C4-2B (cell line): ENCODE measurements around the gene TNPO3.
A peak's percentile ranks its signal among the peaks of the same experiment; 100 is the strongest.

Experiments used
- H3K27ac ChIP-seq: fragments of 450-650 bp; 2 replicates; pipeline ENCODE4 v1.5.1; 2017
- CTCF ChIP-seq: fragments of 450-650 bp; conservative IDR thresholded peaks from 2 replicates; pipeline ENCODE4 v1.5.1; 2017; ENCODE audit warnings: mild to moderate bottlenecking
- ZFX ChIP-seq: fragments of 450-650 bp; IDR thresholded peaks from 2 replicates; pipeline ENCODE4 v1.6.1; 2017

Gene TNPO3

DNA sequence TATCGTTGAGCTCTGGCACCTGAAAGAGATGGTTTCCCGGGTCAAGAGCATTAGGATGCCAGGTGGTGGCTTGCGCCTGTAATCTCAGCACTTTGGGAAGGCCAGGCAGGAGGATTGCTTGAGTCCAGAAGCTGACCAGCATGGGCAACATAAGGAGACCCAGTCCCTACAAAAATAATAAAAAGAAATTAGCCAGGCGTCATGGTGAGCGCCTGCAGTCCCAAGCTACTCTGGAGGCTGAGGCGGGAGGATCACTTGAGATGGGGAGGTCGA, 138.3 kb downstream of the TNPO3 start:
- no peak overlapping the region for H3K27ac ChIP-seq
- TF ChIP-seq ZFX (no peak), CTCF (no peak)

DNA sequence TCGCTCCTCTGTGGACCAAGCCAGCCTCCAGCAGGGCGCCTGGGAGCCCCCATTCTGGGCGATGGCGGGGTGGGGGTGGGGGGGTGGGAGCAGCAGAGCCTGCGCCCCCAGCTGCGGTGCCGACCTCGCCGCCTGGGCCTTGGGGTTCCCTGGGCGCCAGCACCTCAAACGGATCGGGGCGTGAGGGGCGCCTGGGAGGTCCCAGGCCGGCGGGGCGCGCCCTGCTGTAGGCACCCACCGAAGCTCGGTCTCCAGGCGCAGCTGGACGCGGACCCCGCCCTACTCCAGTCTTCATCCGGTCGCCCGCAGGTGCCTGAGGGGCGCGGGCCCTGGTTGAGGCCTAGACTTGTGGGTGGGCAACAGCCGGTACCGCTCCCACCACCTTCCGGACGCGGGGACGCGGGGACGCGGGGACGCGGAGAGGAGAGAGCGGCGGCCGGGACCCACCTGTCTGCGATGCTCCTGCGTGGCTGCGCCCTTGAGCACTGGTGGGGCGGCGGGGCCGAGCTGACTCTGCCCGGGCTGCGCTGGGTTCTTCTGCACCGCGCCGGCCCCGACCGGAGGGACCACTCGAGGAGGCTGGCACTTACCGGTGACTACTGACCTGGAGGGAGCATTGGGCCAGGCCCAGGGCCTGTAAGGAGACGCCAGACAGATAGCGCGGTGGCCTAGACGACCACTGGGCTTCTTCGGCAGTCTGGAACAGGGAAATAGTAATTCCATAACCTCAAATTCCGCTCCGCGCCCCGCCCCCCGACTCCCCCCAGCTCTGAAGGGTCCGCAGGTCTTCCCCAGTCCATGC, 138.9 kb downstream of the TNPO3 start:
- TF ChIP-seq ZFX (no peak), CTCF (no peak)
- H3K27ac ChIP-seq: no peak overlapping the region

GRCh38 chr7:128915271-128915819, 139.6 kb downstream of the TNPO3 start:
- TF ChIP-seq CTCF: no peak
- no peak for TF ChIP-seq ZFX
- H3K27ac ChIP-seq: no peak overlapping the region

GRCh38 chr7:128914566-128915151, 140.3 kb downstream of the TNPO3 start:
- TF ChIP-seq ZFX (no peak), CTCF (no peak)
- no peak overlapping the region for H3K27ac ChIP-seq

GRCh38 chr7:128913870-128914565, 140.9 kb downstream of the TNPO3 start:
- no peak overlapping the region for H3K27ac ChIP-seq
- TF ChIP-seq ZFX (no peak), CTCF (no peak)

GRCh38 chr7:128912709-128913495, 142.0 kb downstream of the TNPO3 start:
- H3K27ac ChIP-seq: peak overlapping the region; percentile 77

DNA sequence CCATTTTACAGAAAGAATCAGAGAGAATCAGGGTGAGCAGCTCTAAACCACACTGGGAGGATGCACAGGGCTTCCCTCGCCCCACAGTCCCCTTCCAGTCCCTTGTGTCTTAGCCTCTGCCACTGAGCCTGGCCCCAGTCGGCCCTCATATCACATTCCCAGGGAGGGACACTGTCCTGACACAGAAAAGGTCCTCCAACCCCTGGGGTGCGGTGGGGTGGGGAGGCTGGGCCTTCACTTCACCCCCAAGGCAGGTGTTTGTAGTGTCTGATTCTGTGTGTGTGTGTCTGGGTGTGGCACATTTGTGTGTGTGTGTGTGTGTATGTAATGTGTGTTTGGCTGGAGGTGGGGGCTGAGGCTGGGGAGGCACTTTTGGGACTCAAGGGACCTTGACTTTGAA, 142.6 kb downstream of the TNPO3 start:
- peak overlapping the region; percentile 77 for H3K27ac ChIP-seq
- TF ChIP-seq ZFX (no peak), CTCF (no peak)
